Activated naive CD4-positive, alpha-beta T cell treated with anti-CD3 and anti-CD28 coated beads, Interleukin-2, amount 50 U/mL, for 16 hours (primary cell): ENCODE measurements around the gene NLE1.
"Not testable (repeated sequence)": the region's sequence is repeated elsewhere in the genome, so short reads cannot be mapped to it uniquely, and the experiment has no call there.

Experiments used
- DNase-seq: peaks from one replicate; pipeline ENCODE4 v3.0.0-alpha.2; 2020

The NLE1 gene

GRCh38 chr17:35127751-35128514 lies 14.2 kb downstream of the NLE1 start:
- DNase-seq: no peak

- DNase-seq: no peak
Measured at GRCh38 chr17:35121315-35121714, 20.8 kb downstream of the NLE1 start, which contains the start of gene FNDC8. Gene FNDC8 (plus strand): TSS chr17:35121615. CDS start chr17:35121694, 79 bp downstream.

GRCh38 chr17:35119370-35120165 lies 22.5 kb downstream of the NLE1 start, which contains the start of gene RAD51D:
Gene RAD51D (minus strand): TSS chr17:35119860. CDS start chr17:35119613, 247 bp downstream.
- DNase-seq: peak; percentile 80

- peak; percentile 32 for DNase-seq
Measured at GRCh38 chr17:35117984-35118383, 24.1 kb downstream of the NLE1 start.

GRCh38 chr17:35116845-35117244 lies 25.3 kb downstream of the NLE1 start:
- no peak for DNase-seq

- DNase-seq: not testable (repeated sequence)
Measured at GRCh38 chr17:35110791-35111190, 31.3 kb downstream of the NLE1 start.

GRCh38 chr17:35104844-35105450 lies 37.2 kb downstream of the NLE1 start:
- no peak for DNase-seq

GRCh38 chr17:35103271-35103670 lies 38.8 kb downstream of the NLE1 start:
- no peak for DNase-seq

GRCh38 chr17:35101725-35102124 lies 40.4 kb downstream of the NLE1 start:
- DNase-seq: no peak

GRCh38 chr17:35101036-35101435 lies 41.1 kb downstream of the NLE1 start:
- no peak for DNase-seq

- no peak for DNase-seq
Measured at GRCh38 chr17:35099908-35100307, 42.2 kb downstream of the NLE1 start.

GRCh38 chr17:35097776-35098175 lies 44.3 kb downstream of the NLE1 start:
- DNase-seq: no peak

- no peak for DNase-seq
Measured at GRCh38 chr17:35095741-35096140, 46.4 kb downstream of the NLE1 start.

- DNase-seq: no peak
Measured at GRCh38 chr17:35094902-35095301, 47.2 kb downstream of the NLE1 start.

- not testable (repeated sequence) for DNase-seq
Measured at GRCh38 chr17:35090707-35091106, 51.4 kb downstream of the NLE1 start.

GRCh38 chr17:35089586-35090296 lies 52.4 kb downstream of the NLE1 start:
- peak; percentile 65 for DNase-seq

- DNase-seq: peak; percentile 89
Measured at GRCh38 chr17:35088881-35089585, 53.1 kb downstream of the NLE1 start.

GRCh38 chr17:35088356-35088880 lies 53.7 kb downstream of the NLE1 start:
- DNase-seq: peak; percentile 14

- DNase-seq: peak; percentile 13
Measured at GRCh38 chr17:35087731-35088355, 54.3 kb downstream of the NLE1 start.

- no peak for DNase-seq
Measured at GRCh38 chr17:35086931-35087573, 55.1 kb downstream of the NLE1 start.

GRCh38 chr17:35086164-35086563 lies 55.9 kb downstream of the NLE1 start:
- no peak for DNase-seq
